ENCODE data around the gene DPM2.

- TF ChIP-seq CTCF (conservative IDR thresholded peaks at IDR 0.05; ENCODE audit: low read depth, low read length), result no peak; the same call in 1 of the 2 replicates
- TF ChIP-seq USF2 (IDR thresholded peaks at IDR 0.05; ENCODE audit: low read depth, low read length), result no peak
- peak; percentile 59 for TF ChIP-seq CEBPB (IDR thresholded peaks at IDR 0.05; ENCODE audit: low read depth, low read length)
Observed at GRCh38 chr9:127977884-127978647, 40.4 kb upstream of the DPM2 start.

Measured in IMR-90 (cell line).